Activated CD8-positive, alpha-beta memory T cell treated with anti-CD3 and anti-CD28 coated beads for 1 hour (primary cell): Measurements from ENCODE around the gene CUEDC2.

ENCODE experiments used
- DNase-seq, 2 donors: peaks; one replicate each; pipeline ENCODE4 v3.0.0-alpha.2; 2020; ENCODE audit warnings: low read depth in 1 of 2; ENCODE audit errors: extremely low read depth in 1 of 2

CUEDC2 gene

DNA sequence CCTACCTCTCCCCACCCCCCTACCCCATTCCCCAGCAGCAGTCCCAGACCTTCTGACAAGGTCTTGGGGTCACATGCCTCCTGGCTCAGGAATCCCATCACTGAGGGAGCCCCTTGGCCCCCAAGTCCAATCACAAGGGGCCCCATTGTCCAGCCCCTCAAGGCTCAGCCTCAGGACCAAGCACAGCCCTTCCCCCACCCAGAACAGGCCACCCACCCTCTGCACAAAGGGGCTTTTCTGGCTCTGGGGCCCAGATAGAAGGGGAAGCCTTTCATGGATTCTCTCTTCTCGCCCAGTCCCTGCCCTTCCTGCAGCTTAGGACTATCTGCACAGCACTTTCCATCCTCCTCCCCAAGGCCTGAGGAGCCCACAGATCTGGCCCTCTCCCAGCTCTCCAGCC lies 6.9 kb downstream of the CUEDC2 start:
- no peak for DNase-seq

DNA sequence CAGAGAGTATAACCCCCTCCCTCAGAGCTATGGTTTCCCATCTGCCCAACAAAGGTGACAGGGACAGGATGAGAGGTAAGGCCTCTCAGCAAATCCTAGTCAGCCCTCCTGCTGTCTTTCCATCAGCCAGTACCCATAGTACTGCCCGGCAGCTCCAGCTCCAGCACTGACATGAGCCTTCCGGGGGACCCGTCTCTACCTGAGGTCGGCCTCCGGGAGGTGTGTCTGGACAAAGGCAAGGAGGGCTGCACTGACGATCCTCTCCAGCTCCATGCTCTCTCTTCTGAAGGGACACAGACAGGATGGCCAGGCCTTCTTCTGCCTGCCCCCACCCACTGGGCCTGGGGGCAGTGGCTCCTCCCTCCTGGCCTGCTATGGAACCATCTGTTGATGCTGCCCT lies 7.5 kb downstream of the CUEDC2 start:
- DNase-seq: no peak

DNA sequence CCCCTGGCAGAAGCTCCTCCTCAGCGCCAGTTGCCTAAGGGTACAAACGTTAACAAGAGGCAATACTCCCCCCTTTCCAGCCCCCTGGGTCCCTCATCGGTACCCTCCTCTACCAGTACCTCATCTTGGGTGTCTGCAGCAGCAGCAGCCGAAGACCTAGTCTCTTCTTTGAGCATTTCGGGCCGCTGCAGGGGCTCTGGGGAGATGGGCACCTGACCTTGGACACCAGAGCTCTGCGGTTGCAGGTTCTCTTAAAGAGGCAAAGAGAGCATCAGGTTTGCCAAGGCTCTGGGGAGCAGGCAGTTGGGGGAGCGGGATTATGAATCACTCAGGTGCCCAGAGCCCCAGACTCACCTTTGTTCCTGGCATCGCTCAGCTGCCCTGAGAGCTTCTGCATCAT lies 8.2 kb downstream of the CUEDC2 start:
- no peak for DNase-seq

DNA sequence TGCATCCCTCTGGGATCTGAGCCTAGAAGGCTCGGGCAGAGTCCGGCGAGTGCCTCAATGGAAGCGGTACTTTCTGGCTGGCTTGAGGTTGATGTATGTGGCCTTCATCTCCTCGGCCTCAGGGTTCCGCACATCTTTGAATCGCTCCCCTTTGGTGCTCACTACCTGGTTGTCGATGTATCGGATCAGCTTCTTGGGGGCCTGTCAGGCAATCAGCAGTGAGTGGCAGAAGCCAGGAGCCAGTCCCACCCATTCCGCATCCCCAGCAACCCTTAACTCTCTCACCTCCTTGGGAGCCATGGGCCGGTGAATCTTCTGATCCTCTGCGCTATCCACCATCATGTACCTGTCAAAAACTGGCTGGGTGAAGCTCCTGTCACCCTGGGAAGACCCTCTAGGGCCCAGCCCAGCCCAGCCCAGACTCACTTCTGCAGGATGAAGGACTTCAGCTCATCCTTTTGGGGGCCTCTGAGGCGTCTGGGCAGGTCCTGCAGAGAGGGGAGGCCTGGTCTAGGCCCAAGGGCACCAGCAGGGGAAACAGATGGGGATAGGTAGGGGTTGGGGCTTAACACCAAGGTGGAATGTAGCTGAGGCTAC lies 8.9 kb downstream of the CUEDC2 start:
- no peak for DNase-seq

DNA sequence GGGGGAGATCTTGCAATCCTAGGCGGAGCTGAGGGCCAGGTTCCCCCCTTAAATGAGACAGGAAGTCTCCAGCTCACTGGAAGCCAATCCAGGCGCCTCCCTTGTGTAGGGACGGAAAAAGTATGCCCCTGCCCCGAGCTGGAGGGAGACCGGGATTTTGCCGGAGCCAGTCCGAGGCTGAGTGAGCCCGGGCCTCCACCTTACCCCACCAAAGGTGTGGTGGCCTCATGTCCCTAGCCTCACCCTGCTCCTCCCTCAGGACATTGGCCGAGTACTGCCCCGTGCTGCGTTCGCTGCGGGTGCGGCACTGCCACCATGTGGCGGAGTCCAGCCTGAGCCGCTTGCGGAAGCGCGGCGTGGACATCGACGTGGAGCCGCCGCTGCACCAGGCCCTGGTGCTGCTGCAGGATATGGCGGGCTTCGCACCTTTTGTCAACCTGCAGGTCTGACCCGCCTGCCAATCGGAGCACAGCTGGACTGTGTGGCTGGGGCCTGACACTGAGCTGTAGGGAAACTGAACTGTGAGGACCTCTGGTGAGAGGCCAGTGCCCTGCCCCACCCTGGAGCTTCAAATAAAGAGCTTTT lies 9.7 kb downstream of the CUEDC2 start:
- no peak for DNase-seq

DNA sequence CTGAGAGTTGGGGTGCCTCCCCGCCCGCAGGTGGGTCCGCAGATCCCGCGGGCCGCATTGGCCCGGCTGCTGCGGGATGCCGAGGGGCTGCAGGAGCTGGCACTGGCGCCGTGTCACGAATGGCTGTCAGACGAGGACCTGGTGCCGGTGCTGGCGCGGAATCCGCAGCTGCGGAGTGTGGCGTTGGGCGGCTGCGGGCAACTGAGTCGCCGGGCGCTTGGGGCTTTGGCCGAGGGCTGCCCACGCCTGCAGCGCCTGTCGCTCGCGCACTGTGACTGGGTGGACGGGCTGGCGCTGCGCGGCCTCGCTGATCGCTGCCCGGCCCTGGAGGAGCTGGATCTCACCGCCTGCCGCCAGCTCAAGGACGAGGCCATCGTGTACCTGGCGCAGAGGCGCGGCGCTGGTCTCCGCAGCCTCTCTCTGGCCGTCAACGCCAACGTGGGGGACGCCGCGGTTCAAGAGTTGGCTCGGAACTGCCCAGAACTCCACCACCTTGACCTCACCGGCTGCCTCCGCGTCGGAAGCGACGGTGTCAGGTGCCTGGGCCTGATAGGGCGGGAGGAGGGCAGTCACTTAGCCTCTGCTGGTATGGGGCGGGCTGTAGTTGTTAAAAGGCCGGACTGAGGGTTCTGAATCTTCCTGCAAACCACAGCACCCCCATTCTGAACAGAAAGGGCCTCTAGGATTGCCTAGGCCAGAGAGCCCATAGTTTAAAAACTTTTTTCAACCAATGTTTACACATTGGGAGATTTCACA lies 10.4 kb downstream of the CUEDC2 start:
- DNase-seq: no peak

DNA sequence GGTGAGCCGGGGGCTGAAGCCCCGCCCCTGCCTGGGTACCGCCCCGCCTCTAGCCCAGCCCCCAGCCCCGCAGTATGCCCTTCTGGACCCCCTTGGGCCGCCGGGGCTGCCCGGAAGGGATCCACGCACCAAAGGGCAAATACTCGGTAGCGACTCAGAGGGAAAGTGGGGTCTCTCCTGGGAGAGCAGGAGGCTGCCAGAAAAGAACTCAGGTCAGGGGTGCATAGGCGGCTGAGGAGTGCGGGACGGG lies 10.9 kb downstream of the CUEDC2 start:
- DNase-seq: no peak

DNA sequence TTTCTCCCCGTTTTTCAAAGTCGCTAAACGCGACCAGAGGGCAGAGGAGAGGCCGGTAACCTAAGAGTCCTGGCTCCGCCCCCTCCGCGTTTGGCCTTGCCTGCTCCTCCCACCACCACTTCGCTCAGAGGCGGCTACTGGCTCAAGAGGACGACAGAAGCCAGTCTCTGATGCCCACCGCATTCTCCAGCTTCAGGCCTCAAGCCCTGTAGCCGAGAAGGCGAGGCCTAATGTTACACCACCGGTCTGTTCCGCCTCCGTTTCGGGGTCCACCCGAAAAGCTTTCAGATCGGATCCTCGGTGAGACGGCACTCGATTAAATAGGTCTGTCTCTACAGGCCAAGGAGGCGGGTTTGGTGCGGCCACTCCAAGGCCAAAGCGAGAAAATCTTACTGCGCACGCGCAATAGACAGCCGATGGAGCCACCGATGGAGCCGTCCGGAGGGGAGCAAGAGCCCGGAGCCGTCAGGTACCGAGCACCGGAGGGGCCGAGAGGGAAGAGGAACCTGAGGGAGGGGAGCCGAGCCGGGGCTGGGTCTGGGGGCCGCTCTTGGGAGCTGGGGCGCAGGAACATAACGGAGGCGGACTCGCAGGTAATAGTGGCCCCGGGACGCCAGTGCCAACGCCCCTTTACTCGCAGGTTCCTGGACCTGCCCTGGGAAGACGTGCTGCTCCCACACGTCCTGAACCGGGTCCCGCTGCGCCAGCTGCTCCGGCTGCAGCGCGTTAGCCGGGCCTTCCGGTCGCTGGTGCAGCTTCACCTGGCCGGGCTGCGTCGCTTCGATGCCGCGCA lies 11.5 kb downstream of the CUEDC2 start, which contains the start of gene FBXL15:
Gene FBXL15 (plus strand): TSS at position 123 of the 793 bp plus-strand sequence. CDS start 294 bp downstream, at position 417.
- DNase-seq: peak; percentile 91 to 92

DNA sequence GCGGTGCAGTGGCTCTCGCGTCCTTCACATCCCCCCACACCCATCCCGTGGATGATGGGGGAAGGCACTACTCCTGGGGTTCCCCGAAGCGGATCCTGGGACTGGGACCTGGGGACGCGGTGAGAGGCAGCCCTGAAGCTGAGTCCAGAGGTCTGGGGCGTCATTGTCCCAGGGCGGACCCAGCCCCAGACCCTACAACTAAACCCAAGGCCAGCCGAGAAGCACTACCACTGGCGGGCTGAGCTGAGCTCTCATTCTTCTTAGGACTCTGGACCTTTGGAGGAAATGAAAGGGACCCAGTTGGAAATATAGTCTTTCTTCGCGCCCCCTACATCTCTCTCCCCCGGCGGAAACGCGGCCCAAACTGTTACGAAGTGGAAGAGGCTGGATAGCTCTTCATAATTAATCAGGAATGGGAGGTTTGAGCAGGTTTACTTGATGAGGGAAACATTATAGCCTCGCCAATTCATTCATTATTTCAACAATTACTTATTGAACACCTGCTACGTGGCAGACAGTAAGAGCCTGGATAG lies 12.1 kb downstream of the CUEDC2 start:
- no peak for DNase-seq

DNA sequence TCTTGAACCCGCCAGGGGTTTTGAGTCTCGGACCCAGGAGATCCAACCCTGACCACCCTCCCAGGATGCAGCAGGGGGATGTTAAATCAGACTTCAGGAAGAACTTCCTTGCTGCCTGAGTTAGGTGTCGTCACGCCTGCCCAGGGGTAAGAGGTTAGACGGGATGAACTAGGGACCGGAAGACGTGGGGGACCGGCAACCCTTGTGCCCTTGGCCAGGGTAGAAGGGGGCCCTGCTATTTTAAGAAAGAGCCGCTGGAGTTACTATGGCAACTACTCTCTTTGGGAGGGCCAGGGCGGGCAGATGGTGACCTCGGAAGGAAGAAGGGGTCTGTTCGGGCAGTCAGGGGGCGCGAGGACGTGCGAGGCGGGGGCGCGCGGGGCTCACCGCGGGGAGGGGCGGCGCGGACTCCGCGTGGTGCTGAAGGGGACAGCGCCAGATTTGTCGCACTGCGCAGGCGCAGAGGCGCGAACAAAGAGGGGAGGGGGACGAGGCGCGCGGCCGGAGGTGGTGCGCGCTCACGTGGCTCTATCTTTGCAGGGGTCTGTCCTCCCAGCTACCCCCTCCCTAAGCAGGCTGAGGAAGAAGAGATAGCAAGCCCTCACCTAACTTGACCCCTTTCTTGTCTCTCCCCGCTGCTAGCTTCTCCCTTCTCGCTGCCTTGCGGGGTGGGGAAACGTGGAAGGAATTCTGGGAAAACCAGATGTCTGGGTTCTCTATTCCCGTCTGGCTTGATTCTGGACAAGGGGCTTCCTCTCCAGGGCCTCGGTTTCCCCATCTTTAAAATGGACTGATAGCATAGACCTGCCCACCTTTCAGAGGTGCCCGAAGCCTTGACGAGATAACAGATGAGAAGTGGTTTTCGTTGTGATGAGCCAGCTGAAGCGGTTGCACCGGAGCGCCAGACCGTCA lies 12.8 kb downstream of the CUEDC2 start:
- DNase-seq: no peak

DNA sequence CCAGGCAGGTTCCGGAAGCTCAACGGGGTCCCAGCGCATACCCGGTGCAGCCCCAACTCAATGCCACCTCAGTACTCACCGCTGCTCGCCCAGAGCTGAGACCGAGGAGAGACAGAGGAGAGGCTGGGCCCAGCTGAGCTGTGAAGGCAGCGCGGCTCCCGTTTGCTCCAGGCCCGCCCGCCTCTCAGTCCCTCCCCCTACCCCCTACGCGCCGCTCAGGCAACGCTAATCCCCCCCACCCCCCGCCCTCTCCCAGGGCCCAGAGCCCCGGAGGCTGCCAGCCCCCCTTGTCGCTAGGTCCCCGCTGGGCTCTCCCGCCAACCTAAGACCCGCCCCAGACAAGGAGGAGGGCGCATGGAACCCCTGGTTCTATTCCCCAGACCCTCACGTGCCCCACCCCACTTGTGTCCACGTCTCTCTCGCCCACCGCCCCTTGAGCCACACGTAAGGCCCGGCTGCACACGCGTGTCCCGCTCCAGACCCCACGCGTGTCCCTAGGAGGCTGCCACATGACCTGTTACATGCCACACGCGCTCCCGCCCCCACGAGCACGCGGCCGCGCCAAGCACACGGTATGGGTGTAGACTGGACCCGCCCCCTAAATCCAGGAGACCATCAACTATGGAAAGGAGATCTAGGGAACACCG lies 13.6 kb downstream of the CUEDC2 start, which contains the start of gene PSD:
Gene PSD (minus strand): TSS at position 164 of the 647 bp plus-strand sequence. CDS start 1,747 bp downstream, outside the sequence.
- DNase-seq: no peak

DNA sequence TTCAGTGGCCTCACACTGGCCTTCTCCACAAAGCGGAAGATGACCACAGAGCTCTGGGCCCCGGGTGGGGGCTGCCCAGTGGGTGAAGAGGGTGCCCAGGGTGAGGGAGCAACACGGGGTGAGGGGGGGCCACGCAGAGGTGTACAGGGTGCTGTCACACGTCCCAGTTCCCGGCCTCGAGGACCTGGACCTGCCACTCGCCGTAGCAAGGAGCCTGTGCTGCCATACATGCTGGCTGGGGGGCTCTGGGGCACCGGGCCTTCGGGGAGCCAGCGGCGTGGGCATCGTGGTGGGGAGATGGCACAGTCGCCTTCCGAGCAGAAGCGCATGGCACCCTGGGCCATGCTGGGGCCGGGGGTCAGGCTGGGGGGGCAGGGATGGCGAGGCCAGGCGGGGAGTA lies 15.7 kb downstream of the CUEDC2 start:
- no peak for DNase-seq

DNA sequence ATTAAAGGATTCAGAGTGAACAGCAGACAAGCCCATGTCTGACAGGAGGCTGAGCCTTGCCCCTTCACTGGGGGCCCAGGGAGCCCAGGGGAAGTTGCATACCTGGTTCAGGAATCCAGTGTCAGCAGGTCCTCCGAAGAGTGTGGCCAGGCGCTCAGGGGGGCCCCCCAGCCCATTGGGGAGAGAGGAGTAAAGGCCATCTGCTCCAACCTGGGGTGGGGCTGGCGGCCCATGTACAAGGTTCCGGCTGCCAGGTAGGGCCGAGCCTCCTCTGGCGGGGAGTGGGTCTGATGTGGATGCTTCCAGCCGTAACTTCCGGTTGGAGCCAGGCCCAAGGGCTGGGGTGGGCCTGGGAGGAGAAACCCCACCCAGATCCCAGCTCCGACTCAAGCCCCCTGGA lies 16.1 kb downstream of the CUEDC2 start:
- no peak for DNase-seq

DNA sequence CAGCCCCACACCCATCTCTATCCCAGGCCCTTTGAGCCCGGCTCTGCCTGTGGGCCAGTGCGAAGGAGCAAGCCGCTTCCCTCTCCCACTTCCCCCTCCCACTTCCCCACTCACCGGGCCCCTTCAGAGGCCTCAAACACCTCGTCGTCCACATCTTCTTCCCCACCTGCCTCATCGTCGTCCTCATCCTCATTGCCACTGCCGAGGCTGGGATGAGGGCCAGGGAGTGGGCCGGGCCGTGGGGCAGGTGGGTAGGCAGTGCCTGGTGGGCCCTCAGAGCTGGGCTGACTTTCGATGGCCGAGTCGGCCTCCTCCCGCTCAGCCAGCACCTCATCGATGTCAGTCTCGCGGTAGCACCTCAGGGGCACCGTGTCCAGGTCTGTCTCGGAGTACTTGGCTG lies 17.6 kb downstream of the CUEDC2 start:
- DNase-seq: no peak

DNA sequence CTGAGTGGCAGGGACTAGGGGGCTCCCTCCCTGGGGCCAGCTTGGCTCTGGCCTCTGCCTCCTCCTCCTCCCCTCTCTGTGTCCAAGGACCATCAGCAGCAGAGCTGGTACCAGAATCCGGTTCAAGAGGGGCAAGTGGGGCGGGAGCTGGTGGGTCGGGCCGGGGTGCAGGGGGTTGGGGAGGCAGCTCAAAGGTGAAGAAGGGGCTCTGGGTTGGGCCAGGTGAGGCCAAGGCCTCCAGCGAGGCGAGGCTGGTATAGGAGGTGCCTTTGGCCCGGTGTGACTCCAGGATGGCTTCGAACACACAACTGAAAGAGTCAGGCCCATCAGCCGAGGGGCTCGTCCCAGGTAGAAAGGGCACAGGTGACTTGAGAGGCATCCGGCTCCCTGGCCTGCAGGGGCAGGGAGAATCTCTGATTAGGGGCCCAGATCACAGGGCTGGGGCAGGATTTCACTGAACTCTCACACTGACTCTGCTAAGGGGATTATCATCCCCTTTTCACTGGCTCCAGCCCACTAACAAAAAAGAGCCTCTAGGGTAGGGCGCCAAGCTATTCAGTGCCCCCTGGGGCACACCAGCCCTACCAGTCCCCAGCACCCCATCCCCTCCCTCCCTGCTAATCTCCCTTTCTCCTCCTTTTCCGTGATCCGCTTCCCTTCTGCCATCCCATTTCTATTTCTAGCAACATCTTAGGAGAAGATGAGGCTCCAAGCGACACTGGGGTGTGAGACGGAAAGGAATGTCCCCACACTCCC lies 18.4 kb downstream of the CUEDC2 start:
- DNase-seq: no peak

DNA sequence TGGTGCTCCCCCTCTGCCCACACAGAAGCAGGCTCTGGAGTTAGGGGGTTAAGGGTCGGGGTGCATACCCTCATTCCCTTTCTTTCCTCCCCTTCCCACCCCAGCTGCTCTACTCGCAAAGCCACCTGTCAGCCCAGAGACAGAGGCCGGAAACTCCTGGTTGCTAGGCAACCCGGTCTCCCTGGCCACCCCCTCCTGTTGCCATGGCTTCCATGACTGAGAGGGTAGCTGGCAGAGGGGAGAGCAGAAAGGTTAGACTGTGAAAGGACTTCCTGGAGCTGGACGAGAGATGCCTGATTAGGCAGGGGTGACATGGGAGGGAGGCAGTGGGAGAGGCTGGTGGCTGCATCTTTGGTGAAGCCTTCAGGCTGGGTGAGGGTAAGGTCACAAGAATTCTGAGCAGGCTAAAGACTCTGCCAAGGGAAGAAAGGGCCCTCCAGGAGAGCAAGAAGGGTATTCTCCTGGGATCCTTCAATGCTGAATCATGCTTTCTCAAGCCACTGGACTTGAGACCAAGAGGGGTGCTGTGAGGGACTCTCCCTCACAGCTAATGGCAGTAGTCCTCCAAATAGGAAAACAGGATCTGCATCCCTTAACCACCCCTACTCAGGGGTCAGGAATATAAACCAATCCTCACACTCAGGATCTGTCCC lies 19.2 kb downstream of the CUEDC2 start:
- DNase-seq: no peak

DNA sequence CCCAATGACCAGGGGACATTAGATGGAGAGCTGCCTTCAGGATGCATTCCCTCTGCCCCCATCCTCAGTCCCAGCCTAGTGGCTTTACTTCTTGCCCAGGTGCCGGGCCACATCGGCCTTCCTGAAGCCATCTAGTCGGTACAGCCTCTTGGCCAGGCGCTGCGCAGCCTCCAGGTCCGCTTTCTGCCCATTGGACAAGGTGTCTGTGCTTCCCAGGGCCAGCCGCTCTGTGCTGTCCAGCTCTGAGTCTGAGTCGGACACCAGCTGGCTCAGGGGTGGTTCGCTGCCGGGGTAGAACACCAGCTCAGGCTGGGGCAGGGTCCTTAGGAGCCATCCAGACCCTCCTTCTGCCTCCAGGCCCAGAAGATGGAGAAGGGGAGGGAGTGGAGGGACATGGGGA lies 20.1 kb downstream of the CUEDC2 start:
- no peak for DNase-seq

DNA sequence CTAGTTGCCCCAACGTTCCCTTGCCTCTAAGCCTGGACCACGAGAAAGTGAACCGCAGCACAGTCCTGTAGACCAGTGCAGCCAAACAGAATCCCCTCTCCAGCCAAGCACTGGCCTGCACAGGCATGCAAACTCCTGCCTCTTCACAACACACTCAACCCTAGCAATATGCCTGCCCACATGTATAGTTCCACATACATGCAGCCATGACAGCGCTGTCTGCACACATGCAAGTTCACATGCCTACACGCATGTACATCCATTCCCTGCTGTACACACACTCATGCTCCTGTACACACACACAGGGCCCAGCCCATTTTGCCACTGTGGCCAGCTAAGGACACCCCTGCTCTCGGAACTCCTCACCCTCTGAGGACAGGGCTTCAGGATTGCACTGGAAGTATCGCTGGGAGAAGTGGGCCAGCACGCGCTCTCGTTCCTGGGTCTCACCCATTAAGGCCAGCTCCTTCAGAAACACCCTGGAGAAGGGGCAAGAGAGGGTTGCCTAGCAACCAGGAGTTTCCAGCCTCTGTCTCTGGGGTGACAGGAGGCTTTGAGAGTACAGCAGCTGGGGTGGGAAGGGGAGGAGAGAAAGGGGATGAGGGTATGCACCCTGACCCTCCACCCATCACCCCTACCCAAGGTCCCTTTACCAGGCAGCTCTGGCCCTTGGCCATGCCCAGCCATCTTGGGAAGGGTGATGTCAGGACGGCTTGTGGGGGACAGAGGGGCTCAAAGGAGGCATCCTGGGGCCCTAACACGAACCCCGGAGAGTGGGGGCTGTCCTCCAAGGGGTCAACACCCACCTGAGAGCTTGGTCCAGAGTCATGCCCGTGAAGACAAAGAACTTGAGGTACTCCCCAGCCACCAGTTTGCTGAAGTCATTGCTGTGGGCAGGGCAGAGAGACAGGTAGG lies 20.8 kb downstream of the CUEDC2 start:
- DNase-seq: no peak
